K562 (cell line): ENCODE measurements around the gene TNFRSF19. TPM values are rescaled to one million over a fixed set of nuclear protein-coding genes. Genes with fewer than 3 reads are reported as not detected.

ENCODE experiments used
- ATAC-seq: fragments of 200-7000 bp; cut with Tn5 transposase; 3 replicates; pipeline ENCODE4 v1.9.1; 2020; ENCODE audit warnings: moderate library complexity
- BruUV-seq: library from RNA; stranded (reverse); fragments of 400-500 nt; replicated peaks from 2 replicates; lab custom pipeline; 2021; lab: Mats Ljungman, UMichigan
- CTCF ChIA-PET: fragments of 300-600 bp; formaldehyde crosslinking; extraction: SDS; loops from one replicate; lab custom pipeline; 2021; ENCODE audit warnings: low intra/inter-chr PET ratio; lab: Yijun Ruan, JAX
- POLR2A ChIA-PET: fragments of 300-600, 350-650 bp; sonication (Branson Sonifier 250); formaldehyde crosslinking; extraction: SDS; loops from one replicate; lab custom pipeline; 2021; ENCODE audit warnings: antibody characterized with exemption, inconsistent platforms; lab: Yijun Ruan, JAX
- DNase-seq, 4 experiments: peaks; one replicate each; pipeline versions ENCODE4 v3.0.0 to v3.0.0-alpha.2; 2011 to 2018; ENCODE audit warnings: low spot score in 3 of 4, mixed read lengths in 3 of 4; ENCODE audit errors: extremely low read depth in 1 of 4
- FAIRE-seq: peaks from 2 replicates; lab custom pipeline; 2011; peaks lifted over from hg19 to GRCh38; lab: Jason Lieb, UNC
- H2AFZ ChIP-seq: 2 replicates; pipeline ENCODE4 v1.6.0; 2011; ENCODE audit warnings: low read depth, low read length, control low read depth, inconsistent platforms
- H3K27ac ChIP-seq: fragments of 200-600 bp; 3 replicates; pipeline ENCODE4 v1.8.0; 2011; ENCODE audit warnings: low read depth, mild to moderate bottlenecking, control low read depth, inconsistent platforms, low read length, moderate library complexity, mixed read lengths; ENCODE audit errors: extremely low read depth
- H3K27me3 ChIP-seq, 2 experiments: fragments of 300-600 bp in 1 of 2; 2 replicates in 1 of 2; 3 replicates in 1 of 2; pipeline versions ENCODE4 v1.6.0 to v1.8.0; 2011; ENCODE audit warnings: inconsistent platforms in 2 of 2, low read length in 2 of 2, mild to moderate bottlenecking in 1 of 2, mixed read lengths in 1 of 2, moderate library complexity in 1 of 2; ENCODE audit not compliant: control insufficient read depth in 2 of 2, insufficient read depth in 2 of 2
- H3K36me3 ChIP-seq: fragments of 300-600 bp; 3 replicates; pipeline ENCODE4 v1.8.0; 2011; ENCODE audit warnings: mild to moderate bottlenecking, low read length, inconsistent platforms; ENCODE audit not compliant: control insufficient read depth, insufficient read depth
- H3K4me1 ChIP-seq, 2 experiments: fragments of 200-600 bp in 1 of 2; replicated peaks in 1 of 2; 2 replicates in 1 of 2; 3 replicates in 1 of 2; pipeline versions ENCODE4 v1.5.1 to v1.8.0; 2011; ENCODE audit warnings: inconsistent platforms in 2 of 2, low read length in 2 of 2, mild to moderate bottlenecking in 1 of 2, mixed read lengths in 1 of 2, moderate library complexity in 1 of 2; ENCODE audit not compliant: control insufficient read depth in 2 of 2, insufficient read depth in 2 of 2
- H3K4me2 ChIP-seq: 2 replicates; pipeline ENCODE4 v1.6.1; 2011; ENCODE audit warnings: low read length, control low read depth, inconsistent platforms, mixed read lengths; ENCODE audit not compliant: insufficient read depth
- H3K4me3 ChIP-seq: fragments of 200-600 bp; sonication (generic), shearing (Covaris generic); 2 replicates; pipeline ENCODE4 v1.5.1; 2016; ENCODE audit warnings: control low read depth, inconsistent platforms
- H3K79me2 ChIP-seq: fragments of 200-600 bp; 3 replicates; pipeline ENCODE4 v1.8.0; 2011; ENCODE audit warnings: low read length, inconsistent platforms; ENCODE audit not compliant: control insufficient read depth, insufficient read depth
- H3K9ac ChIP-seq, 2 experiments: 2 replicates each; pipeline versions ENCODE4 v1.6.0 to v1.6.1; 2011; ENCODE audit warnings: low read depth in 2 of 2, low read length in 2 of 2, control low read depth in 1 of 2, inconsistent platforms in 1 of 2, mild to moderate bottlenecking in 1 of 2, mixed read lengths in 1 of 2; ENCODE audit not compliant: insufficient read depth in 1 of 2
- H3K9me1 ChIP-seq: one replicate; pipeline ENCODE4 v1.6.0; 2011; ENCODE audit warnings: inconsistent platforms, mild to moderate bottlenecking, low read length, moderate library complexity; ENCODE audit not compliant: control insufficient read depth, insufficient read depth
- H3K9me3 ChIP-seq: replicated peaks from 2 replicates; pipeline ENCODE4 v1.5.1; 2011; ENCODE audit warnings: low read depth, low read length, inconsistent platforms; ENCODE audit not compliant: control insufficient read depth, insufficient read depth
- H4K20me1 ChIP-seq: replicated peaks from 2 replicates; pipeline ENCODE4 v1.6.1; 2011; ENCODE audit warnings: low read length, inconsistent platforms, mixed read lengths; ENCODE audit not compliant: control insufficient read depth, insufficient read depth
- CBX1 ChIP-seq: sonication (generic); IDR thresholded peaks from 2 replicates; pipeline ENCODE4 v1.6.1; 2016; ENCODE audit warnings: antibody characterized with exemption, low read depth, mild to moderate bottlenecking
- CCNT2 ChIP-seq: IDR thresholded peaks from 2 replicates; pipeline ENCODE4 v1.6.1; 2011; ENCODE audit warnings: borderline replicate concordance, low read depth, mild to moderate bottlenecking, moderate library complexity, mixed read lengths, low read length; ENCODE audit not compliant: insufficient read length; ENCODE audit errors: extremely low read depth
- GABPA ChIP-seq: fragments of 200-800 bp; sonication (Bioruptor generic); conservative IDR thresholded peaks from 2 replicates; pipeline ENCODE4 v1.6.1; 2016; ENCODE audit warnings: low read depth, missing genetic modification characterization, missing compliant biosample characterization
- HLTF ChIP-seq: fragments of 450-650 bp; IDR thresholded peaks from 2 replicates; pipeline ENCODE4 v1.6.1; 2016
- MTA3 ChIP-seq: fragments of 450-650 bp; formaldehyde crosslinking; IDR thresholded peaks from 2 replicates; pipeline ENCODE4 v1.6.1; 2017; ENCODE audit warnings: mild to moderate bottlenecking, borderline replicate concordance
- POLR2B ChIP-seq: fragments of 450-650 bp; IDR thresholded peaks from 2 replicates; pipeline ENCODE4 v1.6.1; 2018; ENCODE audit warnings: low read depth; ENCODE audit not compliant: partially characterized antibody
- SMAD3 ChIP-seq: fragments of 450-650 bp; formaldehyde crosslinking; conservative IDR thresholded peaks from 2 replicates; pipeline ENCODE4 v1.4.0; 2020; ENCODE audit warnings: mild to moderate bottlenecking
- VEZF1 ChIP-seq: fragments of 200-800 bp; sonication (Bioruptor generic); IDR thresholded peaks from 2 replicates; pipeline ENCODE4 v1.6.1; 2017; ENCODE audit warnings: missing genetic modification characterization, missing compliant biosample characterization
- ZNF12 ChIP-seq: sonication (generic); formaldehyde crosslinking; IDR thresholded peaks from 2 replicates; pipeline ENCODE4 v1.4.0; 2020; ENCODE audit warnings: mild to moderate bottlenecking, missing genetic modification reagents
- ZZZ3 ChIP-seq: fragments of 450-650 bp; IDR thresholded peaks from 2 replicates; pipeline ENCODE4 v1.6.1; 2016; ENCODE audit warnings: antibody characterized with exemption, mild to moderate bottlenecking, moderate library complexity
- WGBS: fragments of 100-300 bp; shearing (Covaris generic); methylation state at CpG from one replicate; pipeline ENCODE4 v1.1.6; 2016; ENCODE audit warnings: low coverage, mixed read lengths; ENCODE audit not compliant: insufficient coverage; ENCODE audit errors: missing lambda C conversion rate; 5-methylcytosine and 5-hydroxymethylcytosine counted together
- in situ Hi-C: fragments of 300-500 bp; cut with MboI; formaldehyde crosslinking; loops from 4 replicates; pipeline ENCODE4 v1.15.0; 2018; ENCODE audit warnings: inconsistent platforms, mixed read lengths
- intact Hi-C: fragments of 100-400 bp; cut with micrococcal nuclease; formaldehyde crosslinking; loops from 2 replicates; pipeline ENCODE4 v1.14.2; 2022
- polyA plus RNA-seq, 8 experiments: library from polyadenylated mRNA; depleted of rRNA in 4 of 8; stranded (reverse) in 5 of 8; unstranded in 3 of 8; fragments of >200 nt; fragmentation: Nextera tagmentation in 2 of 8; fragmentation: Illumina TruSeq in 1 of 8; extraction: Ambion mirVana in 2 of 8; extraction: Trizol in 1 of 8; gene quantifications; 2 replicates each; pipeline versions ENCODE4 v1.2.1 to v1.2.3, GENCODE V29; 2011 to 2014; ENCODE audit warnings: inconsistent platforms in 1 of 8, missing spikeins in 1 of 8
- total RNA-seq, 7 experiments: library from RNA; depleted of rRNA in 6 of 7; stranded (reverse); fragments of >200 nt in 6 of 7; fragmentation: Illumina TruSeq in 2 of 7; extraction: Trizol in 2 of 7; gene quantifications; 2 replicates each; pipeline versions ENCODE4 v1.2.1 to v1.2.3, GENCODE V29; 2011 to 2021; ENCODE audit warnings: low replicate concordance in 1 of 7
- TF ChIP-seq, protein P1 (sequence below): sonication (generic); formaldehyde crosslinking; IDR thresholded peaks from 2 replicates; pipeline ENCODE4 v1.8.0; 2022; ENCODE audit warnings: mild to moderate bottlenecking, missing genetic modification reagents, borderline replicate concordance

TNFRSF19 gene
- total and polyA plus RNA-seq, 9 of the 15 experiments (the other 6 are each of a cell fraction or from before 2014, with no cell fraction given): 0.01 to 0.07 TPM; not detected in 7

DNA sequence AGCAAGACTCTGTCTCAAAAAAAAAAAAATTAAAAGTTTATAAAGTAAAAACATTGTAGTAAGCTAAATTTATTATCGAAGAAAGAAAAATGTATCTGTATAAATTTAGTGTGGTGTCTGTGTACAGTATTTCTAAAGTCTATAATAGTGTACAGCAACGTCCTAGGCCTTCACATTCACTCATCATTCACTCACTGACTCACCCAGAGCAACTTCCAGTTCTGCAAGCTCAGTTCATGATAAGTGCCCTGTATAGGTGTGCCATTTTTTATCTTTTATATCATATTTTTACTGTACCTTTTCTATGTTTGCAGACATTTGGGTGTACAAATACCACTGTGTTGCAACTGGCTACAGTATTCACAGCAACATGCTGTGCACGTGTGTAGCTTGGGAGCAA lies 118.1 kb downstream of the TNFRSF19 start (continued):
- TF ChIP-seq, protein P1, sequence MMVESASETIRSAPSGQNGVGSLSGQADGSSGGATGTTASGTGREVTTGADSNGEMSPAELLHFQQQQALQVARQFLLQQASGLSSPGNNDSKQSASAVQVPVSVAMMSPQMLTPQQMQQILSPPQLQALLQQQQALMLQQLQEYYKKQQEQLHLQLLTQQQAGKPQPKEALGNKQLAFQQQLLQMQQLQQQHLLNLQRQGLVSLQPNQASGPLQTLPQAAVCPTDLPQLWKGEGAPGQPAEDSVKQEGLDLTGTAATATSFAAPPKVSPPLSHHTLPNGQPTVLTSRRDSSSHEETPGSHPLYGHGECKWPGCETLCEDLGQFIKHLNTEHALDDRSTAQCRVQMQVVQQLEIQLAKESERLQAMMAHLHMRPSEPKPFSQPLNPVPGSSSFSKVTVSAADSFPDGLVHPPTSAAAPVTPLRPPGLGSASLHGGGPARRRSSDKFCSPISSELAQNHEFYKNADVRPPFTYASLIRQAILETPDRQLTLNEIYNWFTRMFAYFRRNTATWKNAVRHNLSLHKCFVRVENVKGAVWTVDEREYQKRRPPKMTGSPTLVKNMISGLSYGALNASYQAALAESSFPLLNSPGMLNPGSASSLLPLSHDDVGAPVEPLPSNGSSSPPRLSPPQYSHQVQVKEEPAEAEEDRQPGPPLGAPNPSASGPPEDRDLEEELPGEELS (CRISPR knock-in tag): no peak
- TF ChIP-seq HLTF (no peak), ZNF12 (CRISPR knock-in tag) (no peak), CCNT2 (no peak), ZZZ3 (no peak), MTA3 (no peak)

- DNase-seq (no peak), ATAC-seq (no peak), FAIRE-seq (no peak)
- no peak overlapping the region for H2AFZ ChIP-seq
- H3K79me2 ChIP-seq: no peaks in the 10 kb centered on the region
- H3K27me3 ChIP-seq: peaks cover 0 to 14% of the 10 kb centered on the region in 2 experiments; a peak in 2 of 5 replicates
- no peaks in the 10 kb centered on the region for H3K9me3 ChIP-seq
- no peak overlapping the region for H3K4me2 ChIP-seq
- in situ Hi-C loops (no loop called here), intact Hi-C loops (no loop called here)
- ChIA-PET POLR2A (no interaction called here), CTCF (no interaction called here)
- 0% methylated on average over 2 of the region's 3 CpGs for WGBS
- H3K9me1 ChIP-seq: no peaks in the 10 kb centered on the region
- no peak overlapping the region for H3K4me3 ChIP-seq
- TF ChIP-seq POLR2B: no peak
- TF ChIP-seq GABPA (tag): no peak
- no peak for TF ChIP-seq CBX1
- no peak for TF ChIP-seq VEZF1
- TF ChIP-seq SMAD3: no peak
- no peaks in the 10 kb centered on the region for H4K20me1 ChIP-seq
- H3K9ac ChIP-seq: no peak overlapping the region
- peaks cover 0 to 7% of the 10 kb centered on the region in 2 experiments; a peak in 1 of 5 replicates for H3K4me1 ChIP-seq
- H3K27ac ChIP-seq: no peak overlapping the region
- BruUV-seq: no TSS peak
- no peaks in the 10 kb centered on the region for H3K36me3 ChIP-seq
Measured at GRCh38 chr13:23690668-23691067, 120.5 kb downstream of the TNFRSF19 start.
